HepG2 (cell line): ENCODE data around the gene TFEB. TPM values are rescaled to one million over a fixed set of nuclear protein-coding genes. Genes with fewer than 3 reads are reported as not detected.
A peak's percentile ranks its signal among the peaks of the same experiment; 100 is the strongest.

Source experiments
- ATAC-seq: fragments of 200-7000 bp; cut with Tn5 transposase; 3 replicates; pipeline ENCODE4 v1.9.1; 2020; ENCODE audit warnings: mild to moderate bottlenecking, moderate library complexity
- BruUV-seq: library from RNA; stranded (reverse); fragments of 400-500 nt; replicated peaks from 2 replicates; lab custom pipeline; 2021; lab: Mats Ljungman, UMichigan
- CTCF ChIA-PET: fragments of 300-600 bp; formaldehyde crosslinking; extraction: SDS; loops from one replicate; lab custom pipeline; 2021; ENCODE audit warnings: low total read pairs, inconsistent platforms, low intra/inter-chr PET ratio; lab: Yijun Ruan, JAX
- POLR2A ChIA-PET: fragments of 350-600 bp; sonication (Branson Sonifier 250); formaldehyde crosslinking; loops from one replicate; lab custom pipeline; 2020; ENCODE audit warnings: antibody characterized with exemption, inconsistent platforms; lab: Yijun Ruan, JAX
- DNase-seq: peaks from one replicate; pipeline ENCODE4 v3.0.0-alpha.2; 2015; ENCODE audit warnings: low spot score
- FAIRE-seq: peaks from 3 replicates; lab custom pipeline; 2011; peaks lifted over from hg19 to GRCh38; lab: Jason Lieb, UNC
- H2AFZ ChIP-seq: one replicate; pipeline ENCODE4 v1.6.1; 2011; ENCODE audit warnings: low read length, inconsistent platforms
- H3K27ac ChIP-seq: fragments of 300-600 bp; 3 replicates; pipeline ENCODE4 v1.8.0; 2011; ENCODE audit warnings: mixed run types, mild to moderate bottlenecking, mixed read lengths, low read length, inconsistent platforms; ENCODE audit not compliant: insufficient read depth; ENCODE audit errors: extremely low read length
- H3K27me3 ChIP-seq, 2 experiments: fragments of 200-600 bp in 1 of 2; 2 replicates in 1 of 2; 3 replicates in 1 of 2; pipeline versions ENCODE4 v1.6.0 to v1.8.0; 2011; ENCODE audit warnings: low read length in 2 of 2, mild to moderate bottlenecking in 2 of 2, moderate library complexity in 2 of 2, inconsistent platforms in 1 of 2; ENCODE audit not compliant: insufficient read depth in 2 of 2, control insufficient read depth in 1 of 2
- H3K36me3 ChIP-seq, 2 experiments: fragments of 200-600 bp in 1 of 2; replicated peaks in 1 of 2; 2 replicates in 1 of 2; 3 replicates in 1 of 2; pipeline versions ENCODE4 v1.5.1 to v1.8.0; 2011; ENCODE audit warnings: low read length in 2 of 2, inconsistent platforms in 1 of 2; ENCODE audit not compliant: insufficient read depth in 2 of 2, control insufficient read depth in 1 of 2
- H3K4me1 ChIP-seq: 2 replicates; pipeline ENCODE4 v1.5.1; 2012; ENCODE audit warnings: low read length, inconsistent platforms; ENCODE audit not compliant: insufficient read depth
- H3K4me2 ChIP-seq: 2 replicates; pipeline ENCODE4 v1.6.0; 2011; ENCODE audit warnings: low read depth, low read length, inconsistent platforms
- H3K4me3 ChIP-seq, 3 experiments: fragments of 200-600 bp in 1 of 3; sonication (generic), shearing (Covaris generic) in 1 of 3; replicated peaks in 1 of 3; 2 replicates each; pipeline ENCODE4 v1.5.1; 2011 to 2016; ENCODE audit warnings: low read length in 3 of 3, inconsistent platforms in 2 of 3, low read depth in 2 of 3, mild to moderate bottlenecking in 2 of 3, control low read depth in 1 of 3, mixed read lengths in 1 of 3; ENCODE audit not compliant: insufficient read depth in 1 of 3
- H3K79me2 ChIP-seq: one replicate; pipeline ENCODE4 v1.6.1; 2011; ENCODE audit warnings: low read length, inconsistent platforms; ENCODE audit not compliant: insufficient read depth
- H3K9ac ChIP-seq: 2 replicates; pipeline ENCODE4 v1.6.0; 2011; ENCODE audit warnings: mild to moderate bottlenecking, low read depth, low read length, inconsistent platforms; ENCODE audit not compliant: insufficient read depth
- H3K9me3 ChIP-seq: 2 replicates; pipeline ENCODE4 v1.5.1; 2012; ENCODE audit warnings: mild to moderate bottlenecking, low read length
- H4K20me1 ChIP-seq: 2 replicates; pipeline ENCODE4 v1.6.0; 2011; ENCODE audit warnings: inconsistent platforms, mild to moderate bottlenecking, low read length, moderate library complexity; ENCODE audit not compliant: insufficient read depth
- ATF2 ChIP-seq: sonication (generic); formaldehyde crosslinking; IDR thresholded peaks from 2 replicates; pipeline ENCODE4 v1.4.0; 2020; ENCODE audit warnings: missing genetic modification reagents
- GTF3A ChIP-seq: sonication (generic); formaldehyde crosslinking; conservative IDR thresholded peaks from 2 replicates; pipeline ENCODE4 v1.4.0; 2020; ENCODE audit warnings: mild to moderate bottlenecking, missing genetic modification reagents
- HNRNPL ChIP-seq: fragments of 200-400 bp; formaldehyde crosslinking; IDR thresholded peaks from 2 replicates; pipeline ENCODE4 v1.6.1; 2017; ENCODE audit warnings: mild to moderate bottlenecking, low read depth, low read length
- KMT2A ChIP-seq: sonication (generic); formaldehyde crosslinking; IDR thresholded peaks from 2 replicates; pipeline ENCODE4 v1.4.0; 2020; ENCODE audit warnings: missing genetic modification reagents
- NR2C2 ChIP-seq: sonication (generic); formaldehyde crosslinking; IDR thresholded peaks from 2 replicates; pipeline ENCODE4 v1.4.0; 2020; ENCODE audit warnings: missing genetic modification reagents, mild to moderate bottlenecking, moderate library complexity, borderline replicate concordance
- PCBP1 ChIP-seq: fragments of 200-400 bp; formaldehyde crosslinking; IDR thresholded peaks from 2 replicates; pipeline ENCODE4 v1.6.1; 2017; ENCODE audit warnings: mild to moderate bottlenecking, low read depth, low read length, borderline replicate concordance
- ZNF552 ChIP-seq: sonication (generic); formaldehyde crosslinking; IDR thresholded peaks from 2 replicates; pipeline ENCODE4 v1.9.0; 2022; ENCODE audit warnings: missing genetic modification reagents, mild to moderate bottlenecking, borderline replicate concordance
- ZSCAN5A ChIP-seq: sonication (generic); formaldehyde crosslinking; IDR thresholded peaks from 2 replicates; pipeline ENCODE4 v1.8.0; 2022; ENCODE audit warnings: mild to moderate bottlenecking, missing genetic modification reagents, borderline replicate concordance
- WGBS: methylation state at CpG from one replicate; pipeline ENCODE4 v1.1.6; 2017; ENCODE audit warnings: low lambda C conversion rate; 5-methylcytosine and 5-hydroxymethylcytosine counted together
- in situ Hi-C: cut with HindIII; loops from 2 replicates; pipeline ENCODE4 v1.10.0; 2017; ENCODE audit warnings: low pct_unique_long_range_greater_than_20kb; ENCODE audit not compliant: extremely low pct_ligation_motif_present
- intact Hi-C: fragments of 100-400 bp; cut with micrococcal nuclease; formaldehyde crosslinking; loops from one replicate; pipeline ENCODE4 v1.10.0; 2022; ENCODE audit not compliant: unreplicated experiment
- polyA plus RNA-seq, 8 experiments: library from polyadenylated mRNA; depleted of rRNA in 3 of 8; stranded (reverse) in 7 of 8; unstranded in 1 of 8; fragments of >200 nt; fragmentation: Illumina TruSeq in 4 of 8; extraction: Trizol in 4 of 8; gene quantifications; 2 replicates each; pipeline versions ENCODE4 v1.2.1 to v1.2.3, GENCODE V29; 2011 to 2016; ENCODE audit warnings: low read depth in 4 of 8, missing spikeins in 1 of 8, mixed read lengths in 1 of 8; ENCODE audit not compliant: insufficient read depth in 1 of 8
- total RNA-seq, 5 experiments: library from RNA; depleted of rRNA; stranded (reverse); fragments of >200 nt; fragmentation: Illumina TruSeq; extraction: Trizol; gene quantifications; 2 replicates each; pipeline ENCODE4 v1.2.3, GENCODE V29; 2016; ENCODE audit warnings: low read depth in 1 of 5
- TF ChIP-seq, protein P1 (sequence below): sonication (generic); formaldehyde crosslinking; IDR thresholded peaks from 2 replicates; pipeline ENCODE4 v1.4.0; 2020; ENCODE audit warnings: mild to moderate bottlenecking, low read depth, missing genetic modification reagents

The TFEB gene
- total and polyA plus RNA-seq, 2 of the 13 experiments (the other 11 are each of a cell fraction or from before 2014, with no cell fraction given) = 13.3 to 18.7 TPM

DNA sequence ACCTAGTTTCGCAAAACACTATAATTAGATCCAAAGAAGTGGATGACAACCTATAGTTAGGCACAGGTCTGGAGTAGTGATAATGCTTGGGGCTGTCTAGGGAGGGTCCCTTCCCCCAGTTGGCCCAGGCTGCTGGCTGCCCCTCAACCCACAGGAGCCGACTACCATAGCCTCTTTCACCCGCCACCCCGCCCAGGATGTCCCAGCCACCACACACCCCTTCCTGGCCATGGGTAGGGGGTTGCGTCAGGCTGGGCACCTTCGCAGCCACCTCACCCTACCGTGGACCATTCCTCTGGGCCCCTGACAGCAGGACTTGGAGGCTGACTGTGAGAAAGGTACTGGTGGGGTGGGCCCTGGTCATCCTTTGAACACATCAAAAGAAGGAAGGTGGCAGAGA is 8.5 kb downstream of the TFEB start:
- H3K9ac ChIP-seq = no peak overlapping the region
- no peak overlapping the region for H2AFZ ChIP-seq
- DNase-seq = no peak
- intact Hi-C loops = loop anchor here (10.0 kb wide), 1 partner anchor 318 kb away; no protein-coding TSS in a partner anchor
- H3K27me3 ChIP-seq = no peaks in the 10 kb centered on the region
- no peak overlapping the region for H3K4me3 ChIP-seq
- no peaks in the 10 kb centered on the region for H4K20me1 ChIP-seq
- no TSS peak for BruUV-seq
- ChIA-PET CTCF (no interaction called here), POLR2A (no interaction called here)
- TF ChIP-seq ZNF552 (CRISPR knock-in tag) = 0 out of 2 replicates have a peak, but pooled peaks have one; percentile 27
- TF ChIP-seq KMT2A (CRISPR knock-in tag) = no peak
- 0 out of 2 replicates have a peak, but pooled peaks have one; percentile 20 for TF ChIP-seq HNRNPL
- peaks cover 56% of the 10 kb centered on the region for H3K4me1 ChIP-seq
- H3K27ac ChIP-seq = no peak overlapping the region
- no peaks in the 10 kb centered on the region for H3K36me3 ChIP-seq
- in situ Hi-C loops = no loop called here
- no peak for FAIRE-seq
- 90% methylated on average over 7 of the region's 7 CpGs for WGBS
- no peak for ATAC-seq
- H3K79me2 ChIP-seq = peaks cover 5% of the 10 kb centered on the region
- no peaks in the 10 kb centered on the region for H3K9me3 ChIP-seq
- no peak overlapping the region for H3K4me2 ChIP-seq

DNA sequence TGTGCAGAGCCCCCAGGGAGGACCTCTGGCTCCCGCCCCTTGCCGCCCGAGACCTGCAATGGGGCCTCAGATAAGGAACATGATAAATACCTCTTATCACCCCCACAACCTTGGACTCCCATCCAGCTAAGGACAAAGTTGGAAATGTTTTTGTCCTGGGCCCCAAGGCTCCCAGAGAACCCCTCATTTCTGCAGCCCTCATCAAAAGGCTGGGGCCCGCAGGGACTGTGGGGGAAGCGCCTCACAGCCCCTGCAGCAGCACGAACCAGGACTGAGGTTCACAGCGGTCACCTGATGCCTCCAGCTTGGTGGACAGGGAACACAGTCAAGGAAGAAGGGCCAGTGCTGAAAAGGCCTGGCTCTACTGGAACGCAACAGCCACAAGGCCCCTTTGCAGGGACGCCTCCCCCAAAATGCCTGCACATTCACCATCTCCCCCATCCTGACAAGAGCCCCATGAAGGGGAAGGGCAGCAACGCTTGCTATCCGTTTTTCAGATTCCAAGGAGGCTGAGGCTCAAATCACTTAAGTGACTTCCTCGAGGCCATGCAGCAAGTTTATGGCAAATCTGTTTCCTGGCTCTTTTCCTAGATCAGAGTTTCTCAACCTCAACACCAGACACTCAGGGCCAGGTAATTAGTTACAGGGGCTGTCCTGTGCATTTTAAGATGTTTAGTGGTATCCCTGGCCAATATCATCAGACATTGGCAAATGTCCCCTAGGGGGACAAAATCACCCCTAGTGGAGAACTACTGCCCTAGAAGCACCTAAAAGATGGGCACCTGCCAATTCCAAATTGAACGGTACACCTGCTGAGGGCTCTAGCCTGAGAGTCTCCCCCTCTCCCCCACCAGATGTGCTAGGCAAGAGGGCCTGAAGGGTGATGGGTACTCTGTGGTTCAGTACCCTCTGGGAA is 10.6 kb downstream of the TFEB start:
- no TSS peak for BruUV-seq
- peaks cover 5% of the 10 kb centered on the region for H3K79me2 ChIP-seq
- FAIRE-seq (no peak), DNase-seq (no peak), ATAC-seq (peak; percentile 6; the same call in 1 of the 3 replicates)
- no peaks in the 10 kb centered on the region for H3K27me3 ChIP-seq
- H3K9me3 ChIP-seq = no peaks in the 10 kb centered on the region
- H3K36me3 ChIP-seq = no peaks in the 10 kb centered on the region
- H4K20me1 ChIP-seq = no peaks in the 10 kb centered on the region
- peaks cover 61% of the 10 kb centered on the region for H3K4me1 ChIP-seq
- in situ Hi-C loops = no loop called here
- H3K4me3 ChIP-seq = no peak overlapping the region; a peak in 1 of 6 replicates
- POLR2A ChIA-PET = interaction anchor here (1.8 to 2.5 kb wide), 2 partner anchors 9 to 44 kb away, joined by 5 to 21 read pairs; no protein-coding TSS in a partner anchor
- intact Hi-C loops = loop anchor here (10.0 kb wide), 1 partner anchor 320 kb away; no protein-coding TSS in a partner anchor
- CTCF ChIA-PET = no interaction called here
- H3K9ac ChIP-seq = 0 out of 2 replicates have a peak overlapping the region, but pooled peaks have one; percentile 2
- peak overlapping the region; percentile 9 for H3K27ac ChIP-seq
- WGBS = 63% methylated on average over 9 of the region's 13 CpGs
- H3K4me2 ChIP-seq = peak overlapping the region; percentile 25; the same call in 1 of the 2 replicates
- no peak overlapping the region for H2AFZ ChIP-seq
- TF ChIP-seq ZSCAN5A (CRISPR knock-in tag) (no peak), GTF3A (CRISPR knock-in tag) (no peak), PCBP1 (no peak), NR2C2 (peak; percentile 29; the same call in 1 of the 2 replicates), ATF2 (no peak)
- TF ChIP-seq, protein P1, sequence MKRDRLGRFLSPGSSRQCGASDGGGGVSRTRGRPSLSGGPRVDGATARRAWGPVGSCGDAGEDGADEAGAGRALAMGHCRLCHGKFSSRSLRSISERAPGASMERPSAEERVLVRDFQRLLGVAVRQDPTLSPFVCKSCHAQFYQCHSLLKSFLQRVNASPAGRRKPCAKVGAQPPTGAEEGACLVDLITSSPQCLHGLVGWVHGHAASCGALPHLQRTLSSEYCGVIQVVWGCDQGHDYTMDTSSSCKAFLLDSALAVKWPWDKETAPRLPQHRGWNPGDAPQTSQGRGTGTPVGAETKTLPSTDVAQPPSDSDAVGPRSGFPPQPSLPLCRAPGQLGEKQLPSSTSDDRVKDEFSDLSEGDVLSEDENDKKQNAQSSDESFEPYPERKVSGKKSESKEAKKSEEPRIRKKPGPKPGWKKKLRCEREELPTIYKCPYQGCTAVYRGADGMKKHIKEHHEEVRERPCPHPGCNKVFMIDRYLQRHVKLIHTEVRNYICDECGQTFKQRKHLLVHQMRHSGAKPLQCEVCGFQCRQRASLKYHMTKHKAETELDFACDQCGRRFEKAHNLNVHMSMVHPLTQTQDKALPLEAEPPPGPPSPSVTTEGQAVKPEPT (CRISPR knock-in tag) = peak; percentile 77; the same call in 1 of the 2 replicates
